AG10803 (cell line): ENCODE data around the gene TESMIN.

ENCODE experiments used
- DNase-seq: peaks from one replicate; pipeline ENCODE4 v3.0.0; 2010; ENCODE audit warnings: low read depth
- H3K4me3 ChIP-seq: 2 replicates; pipeline ENCODE4 v1.5.1; 2011; ENCODE audit warnings: mild to moderate bottlenecking, low read length, control low read depth
- TF ChIP-seq, protein P1 (sequence below): conservative IDR thresholded peaks from 2 replicates; pipeline ENCODE4 v1.5.1; 2011; ENCODE audit warnings: mild to moderate bottlenecking, low read length, control low read depth, inconsistent platforms

Gene TESMIN

DNA sequence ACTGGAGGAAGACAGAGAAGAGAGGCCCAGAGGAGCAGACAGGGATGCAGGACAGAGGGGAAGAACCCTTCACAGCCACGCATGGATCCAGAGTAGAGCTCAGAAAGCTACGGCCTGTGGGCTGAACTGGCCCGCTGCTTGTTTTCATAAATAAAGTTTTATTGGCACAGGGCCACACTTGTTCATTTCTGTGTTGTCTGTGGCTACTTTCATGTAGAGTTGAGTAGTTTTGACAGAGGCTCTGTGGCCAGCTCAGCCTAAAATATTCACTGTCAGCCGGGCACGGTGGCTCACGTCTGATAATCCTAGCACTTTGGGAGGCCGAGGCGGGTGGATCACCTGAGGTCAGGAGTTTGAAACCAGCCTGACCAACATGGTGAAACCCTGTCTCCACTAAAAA, 93.2 kb downstream of the TESMIN start:
- TF ChIP-seq, protein P1, sequence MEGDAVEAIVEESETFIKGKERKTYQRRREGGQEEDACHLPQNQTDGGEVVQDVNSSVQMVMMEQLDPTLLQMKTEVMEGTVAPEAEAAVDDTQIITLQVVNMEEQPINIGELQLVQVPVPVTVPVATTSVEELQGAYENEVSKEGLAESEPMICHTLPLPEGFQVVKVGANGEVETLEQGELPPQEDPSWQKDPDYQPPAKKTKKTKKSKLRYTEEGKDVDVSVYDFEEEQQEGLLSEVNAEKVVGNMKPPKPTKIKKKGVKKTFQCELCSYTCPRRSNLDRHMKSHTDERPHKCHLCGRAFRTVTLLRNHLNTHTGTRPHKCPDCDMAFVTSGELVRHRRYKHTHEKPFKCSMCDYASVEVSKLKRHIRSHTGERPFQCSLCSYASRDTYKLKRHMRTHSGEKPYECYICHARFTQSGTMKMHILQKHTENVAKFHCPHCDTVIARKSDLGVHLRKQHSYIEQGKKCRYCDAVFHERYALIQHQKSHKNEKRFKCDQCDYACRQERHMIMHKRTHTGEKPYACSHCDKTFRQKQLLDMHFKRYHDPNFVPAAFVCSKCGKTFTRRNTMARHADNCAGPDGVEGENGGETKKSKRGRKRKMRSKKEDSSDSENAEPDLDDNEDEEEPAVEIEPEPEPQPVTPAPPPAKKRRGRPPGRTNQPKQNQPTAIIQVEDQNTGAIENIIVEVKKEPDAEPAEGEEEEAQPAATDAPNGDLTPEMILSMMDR = no peak
- DNase-seq = no peak

More for the DNA sequence above, 93.2 kb downstream of the TESMIN start:
- H3K4me3 ChIP-seq = no peak overlapping the region
